Measurements from ENCODE around the gene NCAPD2. TPM values are rescaled to one million over a fixed set of nuclear protein-coding genes. Genes with fewer than 3 reads are reported as not detected.
"Not testable (repeated sequence)": the region's sequence is repeated elsewhere in the genome, so short reads cannot be mapped to it uniquely, and the experiment has no call there.

NCAPD2 gene
- total RNA-seq, 1 experiment from 2014 or later, result 204 TPM

DNA sequence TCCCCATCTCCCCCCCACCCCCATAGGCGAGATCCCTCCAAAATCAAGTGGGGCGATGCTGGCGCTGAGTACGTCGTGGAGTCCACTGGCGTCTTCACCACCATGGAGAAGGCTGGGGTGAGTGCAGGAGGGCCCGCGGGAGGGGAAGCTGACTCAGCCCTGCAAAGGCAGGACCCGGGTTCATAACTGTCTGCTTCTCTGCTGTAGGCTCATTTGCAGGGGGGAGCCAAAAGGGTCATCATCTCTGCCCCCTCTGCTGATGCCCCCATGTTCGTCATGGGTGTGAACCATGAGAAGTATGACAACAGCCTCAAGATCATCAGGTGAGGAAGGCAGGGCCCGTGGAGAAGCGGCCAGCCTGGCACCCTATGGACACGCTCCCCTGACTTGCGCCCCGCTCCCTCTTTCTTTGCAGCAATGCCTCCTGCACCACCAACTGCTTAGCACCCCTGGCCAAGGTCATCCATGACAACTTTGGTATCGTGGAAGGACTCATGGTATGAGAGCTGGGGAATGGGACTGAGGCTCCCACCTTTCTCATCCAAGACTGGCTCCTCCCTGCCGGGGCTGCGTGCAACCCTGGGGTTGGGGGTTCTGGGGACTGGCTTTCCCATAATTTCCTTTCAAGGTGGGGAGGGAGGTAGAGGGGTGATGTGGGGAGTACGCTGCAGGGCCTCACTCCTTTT, 43.1 kb downstream of the NCAPD2 start:
- TF ChIP-seq CTCF (IDR thresholded peaks at IDR 0.05; ENCODE audit: insufficient read depth in 1 of 2, low read depth in 1 of 2, low read length in 1 of 2, severe bottlenecking in 1 of 2, unreplicated experiment in 1 of 2), result no peak
- peak overlapping the region; percentile 97 for H3K27ac Mint-ChIP-seq (ENCODE audit: unreplicated experiment)
- no peaks in the 10 kb centered on the region for H3K27me3 Mint-ChIP-seq (ENCODE audit: insufficient read depth, unreplicated experiment)
- H3K4me1 Mint-ChIP-seq (ENCODE audit: low read depth, unreplicated experiment), result peaks cover 43% of the 10 kb centered on the region
- Histone ChIP-seq H3K4me3 (ENCODE audit: low read depth, low read length) (peak overlapping the region; percentile 93), H3K9me3 (no peaks in the 10 kb centered on the region), H3K4me1 (peaks cover 28% of the 10 kb centered on the region), H3K27me3 (replicated peaks; ENCODE audit: control insufficient read depth, insufficient read depth, low read length) (no peaks in the 10 kb centered on the region), H3K36me3 (ENCODE audit: control insufficient read depth, insufficient read depth, low read length) (peaks cover 16% of the 10 kb centered on the region)
- no peak for DNase-seq
- no TSS peak for BruUV-seq (replicated peaks)
- H3K4me3 Mint-ChIP-seq (ENCODE audit: unreplicated experiment), result peak overlapping the region; percentile 91
- POLR2A ChIA-PET, result interaction anchor here (0.5 to 1.1 kb wide), 5 partner anchors 8 to 208 kb away, joined by 3 to 8 read pairs (median 4); partner anchors contain the start of genes MRPL51 and ZNF384
- peaks cover 88% of the 10 kb centered on the region for H3K36me3 Mint-ChIP-seq (ENCODE audit: insufficient read depth, unreplicated experiment)
- intact Hi-C loops (cut with micrococcal nuclease; ENCODE audit: unreplicated experiment), result no loop called here
- CTCF ChIA-PET, result interaction anchor here (0.5 to 2.2 kb wide), 35 partner anchors 8 to 546 kb away, joined by 3 to 19 read pairs (median 5); partner anchors contain the start of genes COPS7A, MRPL51, NOP2 and TAPBPL
- no peaks in the 10 kb centered on the region for H3K9me3 Mint-ChIP-seq (ENCODE audit: unreplicated experiment)

GRCh38 chr12:6537580-6538419, 43.9 kb downstream of the NCAPD2 start:
- not testable (repeated sequence) for H3K4me3 ChIP-seq (ENCODE audit: low read depth, low read length); H3K9me3 Mint-ChIP-seq (ENCODE audit: unreplicated experiment); H3K27me3 ChIP-seq (replicated peaks; ENCODE audit: control insufficient read depth, insufficient read depth, low read length); H3K9me3 ChIP-seq; H3K27me3 Mint-ChIP-seq (ENCODE audit: insufficient read depth, unreplicated experiment)
- Mint-ChIP-seq H3K4me1 (ENCODE audit: low read depth, unreplicated experiment) (peaks cover 43% of the 10 kb centered on the region), H3K27ac (ENCODE audit: unreplicated experiment) (peak overlapping the region; percentile 97), H3K4me3 (ENCODE audit: unreplicated experiment) (peak overlapping the region; percentile 65), H3K36me3 (ENCODE audit: insufficient read depth, unreplicated experiment) (peaks cover 88% of the 10 kb centered on the region)
- DNase-seq, result peak; percentile 87 to 88
- peaks cover 16% of the 10 kb centered on the region for H3K36me3 ChIP-seq (ENCODE audit: control insufficient read depth, insufficient read depth, low read length)
- ChIA-PET POLR2A (interaction anchor here (0.5 to 1.4 kb wide), 6 partner anchors 9 to 209 kb away, joined by 3 to 8 read pairs (median 4); partner anchors contain the start of genes MRPL51 and ZNF384), CTCF (interaction anchor here (0.5 to 2.5 kb wide), 38 partner anchors 9 to 547 kb away, joined by 3 to 19 read pairs (median 5); partner anchors contain the start of genes COPS7A, MRPL51, NOP2 and TAPBPL)
- TSS peak; percentile 56 for BruUV-seq (replicated peaks)
- TF ChIP-seq CTCF (IDR thresholded peaks at IDR 0.05; ENCODE audit: insufficient read depth in 1 of 2, low read depth in 1 of 2, low read length in 1 of 2, severe bottlenecking in 1 of 2, unreplicated experiment in 1 of 2), result peak; percentile 91 to 97
- intact Hi-C loops (cut with micrococcal nuclease; ENCODE audit: unreplicated experiment), result loop anchor here (1.0 kb wide), 1 partner anchor 114 kb away; no protein-coding TSS in a partner anchor
- H3K4me1 ChIP-seq, result peaks cover 28% of the 10 kb centered on the region
